AG04449 (cell line): ENCODE measurements around the gene LGALS16.
"Not testable (repeated sequence)": the region's sequence is repeated elsewhere in the genome, so short reads cannot be mapped to it uniquely, and the experiment has no call there.

Experiments
- CTCF ChIA-PET: fragments of 350-600 bp; formaldehyde crosslinking; extraction: SDS; loops from one replicate; lab custom pipeline; 2021; ENCODE audit warnings: antibody characterized with exemption; lab: Yijun Ruan, JAX
- POLR2A ChIA-PET: fragments of 400-600, 350-600 bp; formaldehyde crosslinking; extraction: SDS; loops from one replicate; lab custom pipeline; 2020; ENCODE audit warnings: antibody characterized with exemption, inconsistent platforms; lab: Yijun Ruan, JAX
- DNase-seq: peaks from one replicate; pipeline ENCODE4 v3.0.0-alpha.2; 2010; ENCODE audit warnings: low read depth, low spot score
- H3K4me3 ChIP-seq: 2 replicates; pipeline ENCODE4 v1.5.1; 2011; ENCODE audit warnings: low read depth, mild to moderate bottlenecking, control low read depth, low read length
- TF ChIP-seq, protein P1 (sequence below): IDR thresholded peaks from one replicate; pipeline ENCODE4 v1.5.1; 2011; ENCODE audit warnings: mild to moderate bottlenecking, moderate library complexity, low read length, control low read depth, inconsistent platforms; ENCODE audit not compliant: insufficient read depth; ENCODE audit errors: missing control alignments

LGALS16 gene

DNA sequence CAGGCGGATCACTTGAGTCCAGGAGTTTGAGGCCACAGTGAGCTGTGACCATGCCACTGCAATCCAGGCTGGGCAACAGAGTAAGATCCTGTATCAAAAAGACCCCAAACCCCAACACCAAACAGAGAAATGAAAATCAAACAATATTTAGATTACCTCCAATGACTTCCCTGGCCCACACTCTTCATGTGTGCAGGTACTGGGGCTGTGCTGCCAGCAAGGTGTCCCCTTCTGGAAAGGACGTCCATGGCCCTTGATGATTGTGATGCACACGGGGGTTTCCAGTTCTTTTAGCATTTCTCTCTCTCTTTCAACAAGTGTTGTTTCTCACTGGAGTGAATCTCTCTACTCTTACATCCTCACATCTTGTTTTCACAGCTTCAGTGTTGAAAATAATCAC, 24.9 kb downstream of the LGALS16 start:
- ChIA-PET POLR2A (interaction anchor here (0.7 kb wide), 1 partner anchor 728 kb away, joined by 3 read pairs; no protein-coding TSS in a partner anchor), CTCF (interaction anchor here (0.7 kb wide), 1 partner anchor 9 kb away, joined by 3 read pairs; no protein-coding TSS in a partner anchor)
- DNase-seq: no peak
- TF ChIP-seq, protein P1, sequence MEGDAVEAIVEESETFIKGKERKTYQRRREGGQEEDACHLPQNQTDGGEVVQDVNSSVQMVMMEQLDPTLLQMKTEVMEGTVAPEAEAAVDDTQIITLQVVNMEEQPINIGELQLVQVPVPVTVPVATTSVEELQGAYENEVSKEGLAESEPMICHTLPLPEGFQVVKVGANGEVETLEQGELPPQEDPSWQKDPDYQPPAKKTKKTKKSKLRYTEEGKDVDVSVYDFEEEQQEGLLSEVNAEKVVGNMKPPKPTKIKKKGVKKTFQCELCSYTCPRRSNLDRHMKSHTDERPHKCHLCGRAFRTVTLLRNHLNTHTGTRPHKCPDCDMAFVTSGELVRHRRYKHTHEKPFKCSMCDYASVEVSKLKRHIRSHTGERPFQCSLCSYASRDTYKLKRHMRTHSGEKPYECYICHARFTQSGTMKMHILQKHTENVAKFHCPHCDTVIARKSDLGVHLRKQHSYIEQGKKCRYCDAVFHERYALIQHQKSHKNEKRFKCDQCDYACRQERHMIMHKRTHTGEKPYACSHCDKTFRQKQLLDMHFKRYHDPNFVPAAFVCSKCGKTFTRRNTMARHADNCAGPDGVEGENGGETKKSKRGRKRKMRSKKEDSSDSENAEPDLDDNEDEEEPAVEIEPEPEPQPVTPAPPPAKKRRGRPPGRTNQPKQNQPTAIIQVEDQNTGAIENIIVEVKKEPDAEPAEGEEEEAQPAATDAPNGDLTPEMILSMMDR: no peak
- H3K4me3 ChIP-seq: no peak overlapping the region

DNA sequence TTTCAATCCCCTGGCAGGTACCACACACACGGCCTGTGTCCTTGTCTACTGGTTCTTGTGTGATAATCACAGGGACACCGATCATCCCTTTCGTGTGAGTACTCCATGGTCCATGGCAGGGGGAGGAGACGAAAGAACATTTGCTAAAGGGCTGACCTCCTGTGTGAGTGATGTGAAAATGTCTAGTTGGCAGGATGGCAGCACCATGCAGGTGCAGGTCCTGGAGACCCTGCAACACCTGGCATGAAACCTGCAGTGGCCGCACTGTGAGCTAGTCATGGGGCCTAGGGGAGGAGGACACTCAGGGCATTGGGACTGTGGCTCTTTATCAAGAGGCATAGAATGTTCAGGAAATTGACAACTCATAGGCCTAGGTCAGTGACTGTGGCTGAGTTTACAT, 25.7 kb downstream of the LGALS16 start:
- DNase-seq: no peak
- TF ChIP-seq, protein P1: no peak
- ChIA-PET POLR2A (no interaction called here), CTCF (interaction anchor here (1.6 kb wide), 1 partner anchor 8 kb away, joined by 5 read pairs; no protein-coding TSS in a partner anchor)
- H3K4me3 ChIP-seq: no peak overlapping the region

DNA sequence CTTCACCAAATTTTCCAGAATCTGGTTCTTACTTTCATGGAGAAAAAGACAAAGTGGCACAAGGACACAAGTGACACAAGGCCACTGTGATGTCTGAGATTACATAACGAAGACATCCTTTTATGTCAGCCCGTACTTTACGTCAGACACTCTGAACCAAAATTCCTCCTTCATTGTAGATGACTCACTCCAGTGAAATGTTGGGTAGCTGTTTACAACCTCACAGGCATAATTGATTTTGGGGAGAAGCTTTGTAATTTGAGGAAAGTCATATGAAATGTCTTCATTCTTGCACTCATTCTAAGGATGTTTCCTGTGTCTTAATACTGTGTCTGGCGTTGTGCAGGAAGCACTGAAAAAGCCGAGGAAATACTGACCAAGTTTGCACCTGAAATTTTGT, 28.6 kb downstream of the LGALS16 start:
- POLR2A ChIA-PET: no interaction called here
- H3K4me3 ChIP-seq: no peak overlapping the region
- TF ChIP-seq, protein P1: no peak
- DNase-seq: no peak
- CTCF ChIA-PET: no interaction called here

DNA sequence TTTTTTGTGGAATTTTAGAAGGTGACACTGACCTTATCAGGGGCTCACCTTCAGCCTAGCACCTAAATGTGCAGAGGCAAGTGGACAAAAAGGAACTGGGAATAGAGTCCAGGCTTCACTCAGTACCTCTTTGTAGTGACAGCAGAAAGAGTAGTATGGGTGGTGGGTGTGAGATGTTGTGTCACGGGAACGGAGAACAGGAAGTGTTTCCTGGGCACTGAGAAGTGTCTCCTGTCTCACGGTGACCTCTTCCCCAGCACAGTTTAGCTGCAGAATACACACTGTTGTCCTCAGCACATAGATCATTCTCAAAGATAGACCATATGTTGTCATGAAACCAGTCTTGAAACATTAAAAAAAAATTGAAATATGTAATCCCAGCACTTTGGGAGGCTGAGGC, 31.0 kb downstream of the LGALS16 start:
- DNase-seq: no peak
- TF ChIP-seq, protein P1: no peak
- no peak overlapping the region for H3K4me3 ChIP-seq
- ChIA-PET CTCF (no interaction called here), POLR2A (no interaction called here)

DNA sequence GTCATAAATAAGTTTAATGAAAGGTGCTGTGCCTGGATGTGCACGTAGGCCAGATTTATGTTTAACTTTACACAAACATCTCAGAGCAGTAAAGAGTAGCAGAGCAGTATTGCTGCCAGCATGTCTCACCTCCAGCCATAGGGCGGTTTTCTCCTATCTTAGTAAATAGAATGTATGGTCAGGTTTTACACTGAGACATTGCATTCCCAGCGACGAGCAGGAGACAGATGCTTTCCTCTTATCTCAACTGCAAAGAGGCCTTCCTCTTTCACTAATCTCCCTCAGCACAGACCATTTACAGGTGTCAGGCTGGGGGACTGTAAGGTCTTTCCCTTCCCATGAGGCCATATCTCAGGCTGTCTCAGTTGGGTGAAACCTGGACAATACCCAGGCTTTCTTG, 32.9 kb downstream of the LGALS16 start:
- CTCF ChIA-PET, H3K4me3 ChIP-seq, POLR2A ChIA-PET, DNase-seq: not testable (repeated sequence)

DNA sequence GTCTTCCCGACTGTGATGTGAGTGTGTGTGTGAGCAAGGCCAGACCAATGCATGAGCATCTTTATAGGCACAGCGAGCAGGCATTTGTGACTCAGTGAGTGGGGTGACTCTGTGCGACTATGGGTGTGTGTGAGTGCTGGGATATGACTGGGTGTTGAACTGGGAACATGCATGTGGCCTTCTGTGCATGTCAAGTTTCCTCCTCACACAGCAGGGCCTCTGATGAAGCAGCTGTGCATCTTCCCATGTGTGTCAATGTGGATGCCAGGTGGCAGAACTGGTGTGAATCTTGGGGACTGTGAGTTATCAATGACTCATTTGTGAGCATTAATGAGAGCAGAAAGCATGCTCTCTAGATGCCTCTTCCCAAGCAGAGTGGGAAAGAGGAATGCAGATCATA, 36.5 kb downstream of the LGALS16 start:
- ChIA-PET POLR2A (no interaction called here), CTCF (no interaction called here)
- no peak for DNase-seq

DNA sequence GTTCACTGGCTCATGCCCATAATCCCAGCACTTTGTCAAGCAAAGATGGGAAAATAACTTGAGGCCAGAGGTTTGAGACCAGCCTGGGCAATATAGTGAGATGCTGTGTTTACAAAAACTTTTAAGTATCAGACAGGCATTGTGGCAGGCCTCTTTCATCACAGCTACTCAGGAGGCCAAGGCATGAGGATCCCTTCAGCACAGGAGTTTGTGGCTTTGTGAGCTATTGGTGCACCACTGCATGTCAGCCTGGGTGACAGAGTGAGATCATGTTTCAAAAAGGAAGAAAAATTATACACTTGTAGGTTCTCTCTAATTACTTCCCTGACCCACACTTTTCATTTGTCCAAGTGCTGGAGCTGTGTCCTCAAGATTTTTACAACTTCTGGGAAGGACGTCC, 37.1 kb downstream of the LGALS16 start:
- CTCF ChIA-PET: no interaction called here
- H3K4me3 ChIP-seq: no peak overlapping the region
- POLR2A ChIA-PET: no interaction called here
- no peak for DNase-seq
- TF ChIP-seq, protein P1: no peak

More for the DNA sequence above, 36.5 kb downstream of the LGALS16 start:
- TF ChIP-seq, protein P1: no peak
- no peak overlapping the region for H3K4me3 ChIP-seq
